ENCODE results near the gene LCMT1.
"Not testable (repeated sequence)": the region's sequence is repeated elsewhere in the genome, so short reads cannot be mapped to it uniquely, and the experiment has no call there.

The LCMT1 gene

GRCh38 chr16:25143928-25144327 is 32.4 kb downstream of the LCMT1 start:
- DNase-seq (ENCODE audit: low read depth in 2 of 2), result no peak

DNA sequence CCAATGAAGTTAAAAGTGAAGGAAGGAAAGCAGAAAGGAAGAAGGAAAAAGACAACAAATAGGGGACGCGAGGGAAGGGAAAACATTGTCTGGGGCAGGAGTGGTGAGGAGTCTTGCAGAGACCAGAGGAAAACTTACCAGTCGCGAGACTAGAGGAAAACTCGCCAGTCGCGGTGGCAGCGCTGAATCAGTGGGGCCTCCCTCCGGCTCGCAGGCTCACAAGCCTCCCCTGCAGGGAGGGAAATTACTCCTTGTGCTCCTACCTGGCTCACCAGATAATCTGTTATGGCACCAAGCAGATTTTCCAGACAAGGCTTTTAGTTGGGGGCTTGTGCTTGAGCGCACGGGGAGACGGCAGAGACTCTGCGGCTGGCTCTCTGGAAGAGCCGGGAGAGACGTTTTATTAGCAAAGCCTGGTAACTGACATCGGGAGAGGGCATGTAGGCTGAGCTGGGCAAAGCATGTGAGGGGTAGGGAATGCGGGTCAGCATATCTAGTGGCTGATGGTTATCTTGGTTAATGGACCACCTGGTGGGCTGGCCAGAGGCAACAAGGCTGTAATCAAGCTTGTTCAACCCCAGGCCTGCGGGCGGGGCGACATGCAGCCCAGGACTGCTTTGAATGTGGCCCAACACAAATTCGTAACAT is 37.1 kb downstream of the LCMT1 start:
- no peak for DNase-seq (ENCODE audit: low read depth in 2 of 2)

DNA sequence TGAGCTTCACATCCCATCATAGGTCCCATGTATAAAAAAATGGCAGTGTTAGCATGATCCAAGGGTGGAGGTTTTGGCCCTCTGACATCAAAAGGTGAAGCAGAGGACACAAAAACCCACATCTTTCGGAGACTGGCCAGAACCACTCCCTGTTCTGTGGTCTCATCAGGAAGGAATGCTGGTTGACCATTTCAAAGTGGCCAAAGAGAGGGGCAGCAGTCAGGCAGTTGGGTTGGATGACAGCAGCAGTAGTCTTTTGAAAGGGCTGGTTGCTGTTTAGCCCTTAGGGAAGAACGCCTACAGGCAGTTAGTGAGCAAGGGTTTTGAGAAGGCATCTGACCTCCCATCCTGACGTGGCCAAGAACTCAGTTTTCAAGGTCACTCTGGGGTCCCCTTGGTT is 40.5 kb downstream of the LCMT1 start:
- DNase-seq (ENCODE audit: low read depth in 2 of 2), result no peak

DNA sequence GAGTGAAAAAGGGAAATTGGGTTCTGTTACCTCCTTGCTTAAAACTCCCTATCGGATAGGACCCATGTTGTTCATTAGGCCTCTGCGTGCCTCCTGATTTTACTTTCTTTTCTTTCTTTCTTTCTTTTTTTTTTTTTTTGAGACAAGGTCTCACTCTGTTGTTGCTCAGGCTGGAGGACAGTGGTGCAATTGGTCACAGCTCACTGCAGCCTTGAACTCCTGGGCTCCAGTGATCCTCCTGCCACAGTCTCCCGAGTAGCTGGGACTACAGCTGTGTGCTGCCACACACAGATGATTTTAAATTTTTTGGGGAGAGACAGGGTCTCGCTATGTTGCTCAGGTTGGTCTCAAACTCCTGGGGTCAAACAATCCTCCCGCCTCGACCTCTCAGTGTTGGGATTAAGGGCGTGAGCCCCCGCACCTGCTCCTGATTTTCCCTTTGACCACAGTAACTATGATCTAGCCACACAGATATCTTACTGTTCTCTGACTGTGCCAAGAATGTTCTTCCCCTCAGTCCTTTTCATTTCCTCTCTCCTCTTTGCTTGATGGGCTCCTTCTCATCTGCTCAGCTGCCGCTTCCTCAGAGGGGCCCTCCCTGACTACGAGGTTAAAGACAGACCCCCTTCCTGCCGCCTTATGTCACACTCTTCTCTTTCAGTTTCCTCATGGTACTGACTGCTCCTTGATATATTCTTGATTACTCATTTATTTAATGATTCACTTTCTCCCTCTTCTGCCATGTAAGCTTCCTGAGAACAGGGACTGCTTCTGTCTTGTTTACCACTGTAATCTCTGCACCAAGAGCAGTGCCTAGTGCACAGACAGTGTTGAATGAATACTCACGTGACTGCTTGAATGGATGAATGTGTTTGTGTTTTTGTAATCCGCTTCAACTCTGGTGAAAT is 44.3 kb downstream of the LCMT1 start:
- no peak for DNase-seq (ENCODE audit: low read depth in 2 of 2)

DNA sequence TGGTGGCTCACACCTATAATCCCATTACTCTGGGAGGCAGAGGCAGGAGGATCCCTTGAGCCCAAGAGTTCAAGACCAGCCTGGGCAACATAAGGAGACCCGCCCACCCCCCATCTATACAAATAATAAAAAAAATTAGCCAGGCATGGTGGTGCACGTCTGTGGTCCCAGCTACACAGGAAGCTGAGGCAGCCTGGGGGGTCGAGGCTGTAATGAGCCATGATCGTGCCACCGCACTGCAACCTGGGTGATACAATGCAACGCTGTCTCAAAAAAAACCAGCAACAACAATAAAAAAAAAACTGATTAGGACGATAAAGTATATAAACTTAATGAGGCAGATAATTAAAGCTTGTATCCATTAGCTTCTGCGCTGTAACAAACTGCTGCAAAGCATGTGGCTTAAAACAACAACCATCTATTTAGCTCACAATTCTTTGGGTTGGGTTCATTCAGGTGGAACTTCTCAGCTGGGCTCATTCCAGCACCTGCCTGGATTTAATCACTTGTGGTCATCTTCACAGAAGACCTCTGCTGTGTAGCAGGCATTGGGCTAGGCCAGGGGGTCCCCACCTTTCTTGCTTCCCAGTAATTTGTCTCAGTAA is 45.8 kb downstream of the LCMT1 start:
- DNase-seq (ENCODE audit: low read depth in 2 of 2), result no peak

DNA sequence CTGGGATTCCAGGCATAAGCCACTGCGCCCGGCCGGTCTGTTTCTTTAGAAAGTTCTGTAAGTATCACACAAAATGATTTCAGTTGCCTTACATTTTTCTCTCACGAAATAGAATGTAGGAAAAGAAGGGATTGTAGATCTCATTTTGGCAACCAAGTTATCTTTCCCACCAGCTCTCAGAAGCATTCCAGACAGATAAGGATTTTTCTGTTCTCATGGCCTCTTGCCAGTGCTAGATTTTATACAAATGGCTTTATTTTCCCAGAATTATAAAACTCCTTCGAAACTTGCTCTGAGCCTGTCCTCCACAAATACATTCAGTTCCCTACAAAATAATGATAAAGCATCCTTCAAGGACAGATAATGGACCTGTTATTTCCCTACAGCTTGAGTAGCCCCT is 46.9 kb downstream of the LCMT1 start:
- no peak for DNase-seq (ENCODE audit: low read depth in 2 of 2)

GRCh38 chr16:25161753-25162367 is 50.3 kb downstream of the LCMT1 start:
- DNase-seq (ENCODE audit: low read depth in 2 of 2), result no peak

DNA sequence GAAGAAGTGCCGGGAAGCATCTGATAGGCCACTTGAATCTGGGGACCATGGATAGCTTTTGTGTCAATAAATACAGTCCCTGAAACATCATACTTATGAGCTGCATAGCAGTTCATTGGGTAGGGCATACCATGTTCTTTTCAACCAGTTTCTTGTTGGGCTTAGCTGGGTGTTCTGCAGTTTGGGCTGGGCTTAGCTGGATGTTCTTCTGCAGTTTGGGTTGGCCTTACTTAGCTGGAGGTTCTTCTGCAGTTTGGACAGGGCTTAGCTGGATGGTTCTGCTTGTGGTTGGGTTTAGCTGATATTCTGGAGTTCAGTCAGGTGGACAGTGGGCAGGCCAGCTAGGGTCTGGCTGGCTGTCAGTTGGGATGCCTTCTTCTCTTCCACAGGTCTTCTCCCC is 52.1 kb downstream of the LCMT1 start:
- no peak for DNase-seq (ENCODE audit: low read depth in 2 of 2)

GRCh38 chr16:25165284-25165683 is 53.7 kb downstream of the LCMT1 start:
- DNase-seq (ENCODE audit: low read depth in 2 of 2), result no peak

DNA sequence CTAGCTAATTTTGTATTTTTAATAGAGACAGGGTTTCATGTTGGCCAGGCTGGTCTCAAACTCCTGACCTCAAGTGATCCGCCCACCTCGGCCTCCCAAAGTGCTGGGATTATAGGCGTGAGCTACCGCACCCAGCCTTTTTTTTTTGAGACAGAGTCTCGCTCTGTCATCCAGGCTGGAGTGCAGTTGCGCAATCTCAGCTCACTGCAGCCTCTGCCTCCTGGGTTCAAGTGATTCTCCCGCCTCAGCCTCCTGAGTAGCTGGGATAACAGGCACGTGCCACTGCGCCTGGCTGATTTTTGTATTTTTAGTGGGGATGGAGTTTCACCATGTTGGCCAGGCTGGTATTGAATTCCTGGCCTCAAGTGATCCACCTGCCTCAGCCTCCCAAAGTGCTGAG is 56.4 kb downstream of the LCMT1 start:
- not testable (repeated sequence) for DNase-seq (ENCODE audit: low read depth in 2 of 2)

DNA sequence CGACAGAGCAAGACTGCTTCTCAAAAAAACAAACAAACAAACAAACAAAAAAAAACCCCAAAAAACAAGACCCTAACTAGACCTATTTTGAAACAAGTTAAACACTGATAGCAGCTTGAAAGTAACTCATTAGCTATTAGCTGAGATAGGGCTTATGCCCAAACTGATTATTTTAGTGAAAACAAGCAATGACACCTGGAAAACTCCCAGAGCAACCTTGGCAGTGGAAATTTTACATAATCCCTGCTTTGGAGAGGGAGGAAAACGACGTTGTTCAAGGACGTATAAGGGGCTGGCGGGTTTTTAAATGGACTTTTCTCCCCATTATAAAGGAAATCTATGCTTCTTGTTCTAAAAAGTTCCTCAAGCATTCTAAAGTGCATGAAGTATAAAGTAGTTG is 59.8 kb downstream of the LCMT1 start:
- DNase-seq (ENCODE audit: low read depth in 2 of 2), result no peak

DNA sequence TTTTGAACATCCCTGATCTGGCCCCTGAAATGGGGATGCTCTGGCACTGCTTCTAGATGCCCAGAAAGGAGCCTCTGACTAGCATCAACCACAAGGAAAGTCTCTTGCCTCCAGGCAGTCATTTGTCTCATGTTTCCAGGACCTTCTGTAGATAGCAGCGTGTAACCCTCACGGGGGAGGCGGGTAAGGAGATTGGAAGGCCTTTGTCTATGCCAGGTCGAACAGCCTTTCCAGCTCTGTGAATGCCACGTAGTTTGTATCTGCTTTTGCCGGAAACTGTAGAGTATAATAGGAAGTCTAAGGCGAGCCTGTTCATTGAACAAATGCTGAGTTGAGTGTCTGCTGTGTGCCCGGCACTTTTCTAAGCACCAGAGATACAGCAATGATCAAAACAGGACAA is 61.3 kb downstream of the LCMT1 start:
- DNase-seq (ENCODE audit: low read depth in 2 of 2), result no peak

DNA sequence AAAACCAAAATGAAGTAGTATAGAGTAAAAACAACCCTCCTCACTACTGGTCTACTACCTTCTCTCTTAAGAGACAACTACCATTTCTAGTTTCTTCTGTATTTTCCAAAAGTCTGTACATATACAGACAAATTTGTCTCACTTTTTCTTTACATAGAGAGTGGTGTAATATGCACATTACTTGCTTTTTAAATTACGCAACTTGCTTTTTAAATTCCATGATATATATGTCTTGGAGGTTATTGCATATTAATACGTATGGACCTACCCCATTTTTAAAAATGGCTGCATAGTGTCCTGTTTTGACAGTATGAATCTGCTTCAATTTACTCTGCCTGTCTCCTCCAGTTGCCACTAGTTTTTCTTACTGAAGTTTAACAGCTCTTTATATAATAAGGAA is 62.7 kb downstream of the LCMT1 start:
- DNase-seq (ENCODE audit: low read depth in 2 of 2), result no peak

- no peak for DNase-seq (ENCODE audit: low read depth in 2 of 2)
Measured at GRCh38 chr16:25176136-25176535, 64.6 kb downstream of the LCMT1 start.

DNA sequence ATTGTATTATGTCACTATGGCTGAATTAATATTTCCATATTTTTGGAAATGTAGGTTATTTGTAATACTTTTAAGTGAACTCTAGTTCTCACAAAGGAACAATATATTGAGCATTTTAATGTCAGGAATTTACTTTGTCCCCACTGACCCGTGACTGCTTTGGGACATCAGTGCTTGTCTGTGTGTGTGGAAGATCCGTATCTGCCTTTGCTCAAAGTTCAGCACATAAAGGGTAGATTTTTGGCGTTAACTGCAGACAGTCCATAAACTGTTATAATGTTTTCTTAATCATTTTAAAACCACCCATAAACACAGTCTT is 65.9 kb downstream of the LCMT1 start:
- no peak for DNase-seq (ENCODE audit: low read depth in 2 of 2)

DNA sequence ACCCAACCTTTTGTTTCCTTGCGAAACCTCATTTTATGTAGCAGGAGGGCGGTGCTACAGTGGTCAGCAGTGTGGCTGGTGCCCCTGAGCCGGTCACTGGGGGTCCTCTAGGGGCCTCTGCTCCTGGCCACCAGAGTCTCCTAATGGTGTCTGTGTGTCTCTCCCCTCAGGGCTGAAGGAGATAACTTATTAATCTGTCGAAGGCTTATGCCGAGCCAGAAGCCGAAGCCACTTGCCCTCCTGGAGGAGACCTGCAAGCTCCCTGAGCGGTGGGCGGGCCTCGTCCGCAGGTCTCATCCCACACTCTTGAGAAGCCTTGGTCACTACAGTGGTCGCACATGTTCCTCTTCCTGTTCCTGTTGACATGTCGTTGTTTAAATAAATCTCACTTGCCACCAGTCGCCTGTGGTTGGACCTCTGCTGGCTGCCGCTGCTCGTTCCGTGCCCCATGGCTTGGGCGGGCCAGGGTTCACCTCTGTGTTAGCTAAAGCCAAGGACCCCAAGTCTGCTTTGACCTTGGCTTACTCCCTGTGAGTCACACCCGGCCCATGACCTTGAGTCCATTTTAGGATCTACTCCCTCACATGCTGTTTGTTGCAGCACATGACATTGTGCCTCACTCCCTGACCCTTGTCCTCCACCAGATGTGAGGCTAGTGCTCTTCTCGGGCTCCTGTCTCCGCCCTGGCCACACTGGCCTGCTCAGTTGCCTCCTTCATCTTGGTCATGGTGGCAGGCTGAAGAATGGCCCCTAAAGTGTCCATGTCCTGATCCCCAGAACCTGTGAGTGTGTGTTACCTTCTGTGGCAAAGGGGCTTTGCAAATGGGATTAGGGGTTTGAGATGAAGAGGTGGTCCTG is 66.5 kb downstream of the LCMT1 start:
- no peak for DNase-seq (ENCODE audit: low read depth in 2 of 2)

DNA sequence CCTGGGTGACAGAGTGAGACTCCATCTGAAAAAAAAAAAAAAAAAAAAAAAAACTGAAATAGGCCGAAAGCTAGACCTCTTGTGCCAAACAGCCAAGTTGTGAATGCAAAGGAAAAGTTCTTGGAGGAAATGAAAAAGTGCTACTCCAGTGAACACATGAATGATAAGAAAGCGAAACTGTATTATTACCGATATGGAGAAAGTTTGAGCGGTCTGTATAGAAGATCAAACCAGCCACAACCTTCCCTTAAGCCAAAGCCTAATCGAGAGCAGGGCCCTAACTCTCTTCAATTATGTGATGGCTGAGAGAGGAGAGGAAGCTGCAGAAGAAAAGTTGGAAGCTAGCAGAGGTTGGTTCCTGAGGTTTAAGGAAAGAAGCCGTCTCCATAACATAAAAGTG is 69.7 kb downstream of the LCMT1 start:
- not testable (repeated sequence) for DNase-seq (ENCODE audit: low read depth in 2 of 2)

- DNase-seq (ENCODE audit: low read depth in 2 of 2), result no peak
Measured at GRCh38 chr16:25184771-25185170, 73.2 kb downstream of the LCMT1 start.

GRCh38 chr16:25187491-25187795 is 75.9 kb downstream of the LCMT1 start:
- no peak for DNase-seq (ENCODE audit: low read depth in 2 of 2)

- DNase-seq (ENCODE audit: low read depth in 2 of 2), result no peak
Measured at GRCh38 chr16:25189305-25189704, 77.8 kb downstream of the LCMT1 start.

GRCh38 chr16:25192096-25192495 is 80.6 kb downstream of the LCMT1 start:
- peak; percentile 36 to 44 for DNase-seq (ENCODE audit: low read depth in 2 of 2)

All from fibroblast of skin of left quadriceps (primary cell).